Mucosa of stomach (tissue), 1 donor: Measurements from ENCODE around the gene DGKD.

Experiments used
- H3K27me3 ChIP-seq: one replicate; pipeline ENCODE4 v1.7.0; 2013; ENCODE audit warnings: mild to moderate bottlenecking, low read length; ENCODE audit not compliant: control insufficient read depth, insufficient read depth
- H3K36me3 ChIP-seq: one replicate; pipeline ENCODE4 v1.7.0; 2013; ENCODE audit warnings: low read length; ENCODE audit not compliant: control insufficient read depth, insufficient read depth
- H3K4me1 ChIP-seq: one replicate; pipeline ENCODE4 v1.7.0; 2013; ENCODE audit warnings: mild to moderate bottlenecking, low read length; ENCODE audit not compliant: control insufficient read depth, insufficient read depth
- H3K4me3 ChIP-seq: one replicate; pipeline ENCODE4 v1.7.0; 2013; ENCODE audit warnings: low read length
- H3K9ac ChIP-seq: one replicate; pipeline ENCODE4 v1.7.0; 2013; ENCODE audit warnings: mild to moderate bottlenecking, low read length, moderate library complexity
- H3K9me3 ChIP-seq: one replicate; pipeline ENCODE4 v1.7.0; 2013; ENCODE audit warnings: mild to moderate bottlenecking, low read length, moderate library complexity; ENCODE audit not compliant: control insufficient read depth
- donor health status: Pancreatic carcinoma.

DGKD gene

DNA sequence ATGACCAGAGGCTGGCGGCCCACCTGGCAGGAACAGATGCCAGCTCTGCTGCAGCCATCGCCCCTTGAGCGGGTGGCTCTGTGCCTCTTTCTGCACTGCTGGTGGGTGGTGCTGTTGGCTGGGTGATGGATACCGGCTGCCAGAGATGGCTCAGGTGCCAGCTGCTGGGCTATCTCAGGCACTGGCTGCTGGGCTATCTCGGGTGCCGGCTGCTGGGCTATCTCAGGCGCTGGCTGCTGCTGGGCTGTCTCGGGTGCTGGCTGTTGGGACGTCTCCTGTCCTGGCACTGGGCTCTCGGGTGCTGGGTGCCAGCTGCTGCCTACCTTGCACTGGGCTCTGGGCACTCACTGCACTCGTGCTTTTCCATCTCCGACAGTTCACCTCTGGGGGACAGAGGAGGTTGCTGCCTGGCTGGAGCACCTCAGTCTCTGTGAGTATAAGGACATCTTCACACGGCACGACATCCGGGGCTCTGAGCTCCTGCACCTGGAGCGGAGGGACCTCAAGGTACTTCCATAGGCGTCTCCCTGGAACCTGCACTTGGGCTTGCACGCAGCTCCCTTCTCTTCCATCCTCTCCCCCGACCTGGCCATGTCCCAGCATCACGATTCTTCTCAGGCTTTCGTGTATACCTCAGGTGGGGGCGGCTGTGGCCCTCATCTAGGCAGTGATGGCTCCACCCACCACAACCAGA lies 113.9 kb downstream of the DGKD start:
- H3K4me1 ChIP-seq = peaks cover 30% of the 10 kb centered on the region
- peaks cover 40% of the 10 kb centered on the region for H3K36me3 ChIP-seq
- H3K4me3 ChIP-seq = no peak overlapping the region
- no peaks in the 10 kb centered on the region for H3K9me3 ChIP-seq
- no peaks in the 10 kb centered on the region for H3K27me3 ChIP-seq
- H3K9ac ChIP-seq = no peak overlapping the region

DNA sequence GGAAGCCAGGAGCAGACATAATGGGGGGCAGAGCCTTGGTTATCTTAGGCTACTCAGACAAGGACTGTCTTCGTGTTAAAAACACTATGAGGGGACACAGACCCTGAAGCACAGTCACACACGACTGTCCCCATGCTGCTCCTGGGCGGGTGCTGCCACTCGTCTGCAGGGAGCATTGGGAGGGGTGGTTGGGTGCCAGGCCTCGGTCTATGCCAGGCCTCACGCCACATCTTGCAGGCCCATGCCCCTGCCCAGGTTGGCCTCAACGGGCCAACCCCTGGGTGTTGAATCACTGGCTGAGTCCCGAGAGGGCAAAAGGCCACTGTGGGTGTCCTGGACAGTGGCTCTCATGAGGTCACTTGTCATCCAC lies 114.4 kb downstream of the DGKD start:
- Histone ChIP-seq H3K4me3 (no peak overlapping the region), H3K36me3 (peaks cover 35% of the 10 kb centered on the region), H3K27me3 (no peaks in the 10 kb centered on the region), H3K9me3 (no peaks in the 10 kb centered on the region), H3K4me1 (peaks cover 25% of the 10 kb centered on the region), H3K9ac (no peak overlapping the region)

DNA sequence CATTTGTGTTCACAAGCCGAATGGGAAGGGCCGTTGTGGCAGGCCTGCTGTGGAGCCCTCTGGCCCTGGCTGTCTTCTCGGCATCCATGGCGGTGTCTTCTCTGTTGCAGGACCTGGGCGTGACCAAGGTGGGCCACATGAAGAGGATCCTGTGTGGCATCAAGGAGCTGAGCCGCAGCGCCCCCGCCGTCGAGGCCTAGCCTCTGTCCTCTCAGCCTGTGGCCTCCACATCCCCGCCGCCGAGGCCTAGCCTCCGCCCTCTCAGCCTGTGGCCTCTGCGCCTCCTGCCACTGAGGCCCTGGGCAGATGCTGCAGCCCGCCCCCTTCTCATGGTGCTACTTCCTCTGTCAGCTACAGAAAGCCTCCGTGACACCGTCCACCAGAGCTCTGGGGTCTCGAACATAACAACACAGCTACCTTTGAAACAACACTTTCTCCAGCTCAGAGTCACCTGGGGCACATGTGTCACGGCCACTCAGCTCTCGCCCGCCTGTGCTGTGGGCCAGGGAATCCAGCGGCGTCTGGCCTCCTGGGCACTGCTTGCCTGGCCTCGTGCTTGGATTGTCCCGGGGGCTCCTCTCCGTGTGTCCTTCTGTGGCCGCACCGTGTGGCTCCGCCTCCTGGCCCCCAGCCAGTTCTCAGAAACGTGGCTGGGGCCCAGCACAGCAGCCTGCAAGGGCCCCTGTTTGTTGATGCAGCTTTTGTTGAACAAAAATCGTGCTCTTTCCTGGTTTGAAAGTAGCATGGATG lies 115.1 kb downstream of the DGKD start:
- no peaks in the 10 kb centered on the region for H3K27me3 ChIP-seq
- peaks cover 29% of the 10 kb centered on the region for H3K36me3 ChIP-seq
- peaks cover 18% of the 10 kb centered on the region for H3K4me1 ChIP-seq
- peak overlapping the region; percentile 7 for H3K9ac ChIP-seq
- H3K9me3 ChIP-seq = no peaks in the 10 kb centered on the region
- no peak overlapping the region for H3K4me3 ChIP-seq

DNA sequence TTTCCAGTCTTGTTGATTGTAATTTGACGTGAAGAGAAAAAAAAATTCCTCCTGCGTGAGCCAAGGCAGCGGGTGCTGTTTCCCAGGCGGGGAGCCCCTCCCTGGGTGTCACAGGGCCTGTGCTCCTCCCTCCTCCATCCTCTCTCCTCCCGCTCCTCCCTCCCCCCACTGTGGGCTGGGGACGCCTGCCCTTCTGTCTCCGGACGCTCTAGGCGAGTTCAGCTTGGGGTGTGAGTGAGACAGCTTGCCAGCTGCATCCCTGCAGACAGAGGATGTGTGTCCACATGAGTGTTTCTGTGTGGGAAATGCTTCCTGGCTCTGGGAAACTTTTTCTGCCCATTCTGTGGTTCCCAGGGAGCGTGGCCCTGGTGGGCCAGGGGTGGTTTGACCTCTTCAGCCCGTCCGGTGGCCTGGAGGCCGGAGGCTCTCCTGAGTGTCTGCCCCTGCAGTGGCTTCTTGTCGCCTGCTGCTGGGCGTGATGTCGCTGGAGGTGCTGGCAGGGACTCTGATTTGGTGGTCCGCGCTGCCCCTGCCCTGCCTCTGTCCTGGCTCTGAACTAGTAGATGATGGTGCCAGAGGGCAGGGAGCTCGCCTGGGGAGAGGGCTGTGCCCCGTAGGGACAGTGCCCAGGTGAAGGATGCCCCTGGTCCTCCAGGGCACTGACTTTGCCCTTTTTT lies 115.9 kb downstream of the DGKD start:
- Histone ChIP-seq H3K4me1 (peaks cover 14% of the 10 kb centered on the region), H3K27me3 (no peaks in the 10 kb centered on the region), H3K36me3 (peaks cover 24% of the 10 kb centered on the region), H3K9ac (peak overlapping the region; percentile 7), H3K9me3 (no peaks in the 10 kb centered on the region), H3K4me3 (no peak overlapping the region)

DNA sequence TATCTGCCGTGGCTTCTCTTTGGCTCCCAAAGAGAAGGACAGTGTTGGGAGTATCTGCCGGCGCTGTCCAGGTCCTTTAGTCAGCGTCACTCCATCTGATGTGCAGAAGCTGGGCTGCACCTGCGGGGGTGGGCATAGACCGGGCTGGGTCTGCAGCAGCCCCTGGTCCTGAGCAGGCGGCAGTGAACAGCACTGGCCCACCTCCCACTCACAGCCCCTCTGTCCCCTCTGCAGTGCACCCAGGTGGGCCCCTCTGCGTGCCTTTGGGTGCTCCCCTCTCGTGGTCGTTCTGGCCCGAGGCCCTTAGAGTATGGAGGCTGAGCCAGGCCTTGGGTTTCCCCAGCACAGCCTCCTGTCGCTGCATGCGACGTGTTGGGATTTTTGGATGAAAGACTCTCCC lies 116.5 kb downstream of the DGKD start:
- Histone ChIP-seq H3K9me3 (no peaks in the 10 kb centered on the region), H3K36me3 (peaks cover 24% of the 10 kb centered on the region), H3K27me3 (no peaks in the 10 kb centered on the region), H3K9ac (no peak overlapping the region), H3K4me1 (peaks cover 14% of the 10 kb centered on the region), H3K4me3 (no peak overlapping the region)

DNA sequence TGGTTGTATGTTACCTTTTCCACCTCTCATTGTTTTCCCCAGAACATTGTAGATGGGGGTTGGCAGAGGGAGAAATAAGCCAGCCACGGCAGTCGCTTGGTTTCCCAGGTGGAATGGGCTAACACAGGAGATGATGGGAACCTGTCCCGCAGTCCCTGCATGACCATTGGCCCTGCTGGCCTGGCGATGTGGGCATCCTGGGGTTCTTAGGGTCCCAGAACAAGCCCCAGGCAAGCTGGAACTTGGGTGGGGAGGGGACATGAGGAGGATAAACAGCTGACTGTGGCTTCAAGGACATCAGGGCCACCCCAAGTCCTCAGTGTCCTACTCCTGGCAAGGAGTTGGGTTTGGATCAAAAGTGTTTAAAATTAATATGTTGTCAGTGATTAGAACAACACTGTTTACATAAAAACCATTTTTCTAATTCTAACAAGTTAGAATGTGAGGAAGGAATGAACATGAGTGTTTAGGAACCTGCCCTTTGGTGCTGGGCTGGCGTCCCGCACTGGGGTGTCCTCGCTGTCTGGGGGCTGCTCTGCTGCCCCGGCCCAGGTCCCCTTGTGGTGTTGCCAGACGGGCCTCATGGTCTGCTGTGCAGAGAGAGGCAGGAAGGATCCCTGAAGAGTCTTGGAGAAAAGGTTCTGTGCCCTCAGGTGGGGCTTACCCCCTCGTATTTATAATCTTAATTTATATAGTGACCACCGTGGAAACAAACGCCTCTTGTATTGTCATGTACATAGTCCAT lies 117.2 kb downstream of the DGKD start:
- H3K36me3 ChIP-seq = peaks cover 24% of the 10 kb centered on the region
- H3K27me3 ChIP-seq = no peaks in the 10 kb centered on the region
- peaks cover 14% of the 10 kb centered on the region for H3K4me1 ChIP-seq
- H3K9ac ChIP-seq = no peak overlapping the region
- no peaks in the 10 kb centered on the region for H3K9me3 ChIP-seq
- H3K4me3 ChIP-seq = no peak overlapping the region

DNA sequence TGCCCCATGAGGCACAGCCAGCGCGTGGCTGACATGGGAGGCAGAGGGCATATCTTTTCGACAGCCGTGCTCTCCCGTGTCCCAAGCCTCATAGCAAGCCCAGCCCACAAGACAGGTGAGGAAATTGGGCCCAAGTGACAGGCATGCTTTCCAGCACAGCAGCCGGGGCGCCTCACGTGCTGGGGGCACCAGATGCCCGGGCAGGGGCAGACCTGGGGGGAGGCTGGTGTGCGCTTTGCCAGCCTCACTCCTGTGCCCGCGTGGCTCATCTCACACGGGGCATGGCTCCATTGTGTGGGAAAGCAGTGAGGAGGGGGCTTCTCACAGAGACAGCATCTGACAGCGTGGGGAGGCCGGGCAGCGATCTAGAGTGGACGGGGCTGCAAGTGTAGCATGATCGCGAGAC lies 119.1 kb downstream of the DGKD start:
- peaks cover 13% of the 10 kb centered on the region for H3K36me3 ChIP-seq

DNA sequence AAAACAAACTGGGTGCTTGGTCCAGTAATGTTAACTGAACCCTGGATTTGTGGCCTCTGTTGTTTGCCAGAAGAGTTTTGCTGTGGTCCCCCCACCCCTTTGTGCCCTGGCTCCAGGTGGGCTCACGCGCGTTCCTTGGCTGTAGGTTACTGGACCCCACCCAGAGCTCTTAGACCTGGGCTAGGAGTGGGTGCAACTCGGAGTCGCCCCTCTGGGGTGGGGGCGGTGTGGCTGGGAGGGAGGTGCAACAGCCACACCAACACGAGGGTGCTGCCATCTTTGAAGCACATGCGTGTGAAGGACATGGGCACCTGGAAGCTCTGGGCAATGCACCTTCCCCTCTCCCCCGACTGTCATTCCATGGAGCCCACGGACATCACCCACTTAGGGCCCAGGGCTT lies 119.6 kb downstream of the DGKD start:
- Histone ChIP-seq H3K27me3 (no peaks in the 10 kb centered on the region), H3K4me1 (peaks cover 10% of the 10 kb centered on the region), H3K9me3 (no peaks in the 10 kb centered on the region), H3K36me3 (peaks cover 8% of the 10 kb centered on the region), H3K9ac (no peak overlapping the region), H3K4me3 (no peak overlapping the region)

More for the DNA sequence above, 119.1 kb downstream of the DGKD start:
- H3K27me3 ChIP-seq = no peaks in the 10 kb centered on the region
- H3K9ac ChIP-seq = no peak overlapping the region
- H3K4me3 ChIP-seq = no peak overlapping the region
- H3K4me1 ChIP-seq = peaks cover 14% of the 10 kb centered on the region
- no peaks in the 10 kb centered on the region for H3K9me3 ChIP-seq

DNA sequence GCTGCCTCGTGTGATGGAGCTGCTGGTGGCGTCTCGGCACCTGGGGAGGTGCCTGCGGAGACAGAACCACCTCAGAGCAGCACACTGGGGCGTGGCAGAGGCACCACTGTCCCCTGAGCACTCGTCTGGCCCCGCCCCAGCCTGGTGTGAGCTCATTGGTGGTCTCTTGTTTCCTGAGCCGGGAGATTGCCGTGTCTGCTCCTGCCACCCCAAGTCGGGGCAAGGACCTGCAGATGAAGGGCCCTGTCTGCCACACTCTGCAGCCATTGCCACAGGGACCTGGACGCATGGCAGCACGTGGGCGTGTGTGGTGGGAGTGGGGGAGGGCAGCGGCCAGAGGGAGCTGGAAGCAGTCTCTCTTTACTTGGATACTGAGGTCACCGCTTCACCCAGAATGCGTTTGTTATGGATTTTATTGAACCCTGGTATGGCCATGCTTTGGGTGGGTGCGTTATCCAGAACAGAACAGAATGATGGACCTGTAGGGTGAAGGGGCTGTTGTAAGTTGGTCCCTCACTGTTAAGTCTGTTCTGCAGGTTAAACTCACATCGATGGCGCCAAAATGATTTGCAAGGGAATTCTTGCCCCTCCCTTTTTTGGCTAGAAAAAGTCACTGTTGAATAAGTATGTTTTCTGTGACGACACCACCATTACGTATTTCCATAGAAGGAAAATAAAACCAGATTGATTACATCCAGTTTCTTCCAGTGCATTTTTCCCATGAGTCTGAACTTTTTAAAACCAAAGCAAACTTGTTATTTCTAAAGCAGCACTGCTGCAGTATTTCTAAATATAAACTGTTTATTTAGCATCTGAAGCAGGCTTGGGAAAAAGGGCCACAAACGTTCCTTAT lies 120.2 kb downstream of the DGKD start:
- H3K4me3 ChIP-seq = no peak overlapping the region
- H3K4me1 ChIP-seq = peaks cover 10% of the 10 kb centered on the region
- H3K9ac ChIP-seq = no peak overlapping the region
- H3K9me3 ChIP-seq = no peaks in the 10 kb centered on the region
- H3K27me3 ChIP-seq = no peaks in the 10 kb centered on the region
- peaks cover 7% of the 10 kb centered on the region for H3K36me3 ChIP-seq

DNA sequence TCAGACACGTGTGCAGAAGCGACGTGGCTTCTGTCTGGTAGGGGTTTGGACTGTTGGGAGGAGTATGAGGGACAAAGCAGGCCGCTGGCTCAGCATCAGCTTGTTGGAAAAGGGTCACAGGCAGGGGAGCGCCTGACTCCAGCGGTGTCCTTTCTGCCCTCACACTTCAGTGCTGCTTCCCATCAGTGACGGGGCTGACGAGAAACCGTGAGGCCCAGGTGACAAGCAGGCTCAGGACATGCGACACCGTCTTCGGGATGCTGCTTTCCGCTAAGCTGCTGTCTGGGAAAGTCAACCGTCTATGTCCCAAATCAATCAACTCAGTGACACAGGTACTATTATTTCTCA lies 121.7 kb downstream of the DGKD start:
- H3K36me3 ChIP-seq = no peaks in the 10 kb centered on the region

More for the DNA sequence above, 121.7 kb downstream of the DGKD start:
- no peak overlapping the region for H3K9ac ChIP-seq
- no peaks in the 10 kb centered on the region for H3K9me3 ChIP-seq
- peaks cover 18% of the 10 kb centered on the region for H3K4me1 ChIP-seq
- no peaks in the 10 kb centered on the region for H3K27me3 ChIP-seq
- no peak overlapping the region for H3K4me3 ChIP-seq
